NCI-H2107 treated with DMSO at 0.1 percent for 48 hours (cell line): ENCODE measurements around the gene GTPBP6.

Experiments
- DNase-seq: peaks from one replicate; lab custom pipeline; 2025; ENCODE audit not compliant: unreplicated experiment; lab: John Stamatoyannopoulos, UW

Gene GTPBP6, protein sequence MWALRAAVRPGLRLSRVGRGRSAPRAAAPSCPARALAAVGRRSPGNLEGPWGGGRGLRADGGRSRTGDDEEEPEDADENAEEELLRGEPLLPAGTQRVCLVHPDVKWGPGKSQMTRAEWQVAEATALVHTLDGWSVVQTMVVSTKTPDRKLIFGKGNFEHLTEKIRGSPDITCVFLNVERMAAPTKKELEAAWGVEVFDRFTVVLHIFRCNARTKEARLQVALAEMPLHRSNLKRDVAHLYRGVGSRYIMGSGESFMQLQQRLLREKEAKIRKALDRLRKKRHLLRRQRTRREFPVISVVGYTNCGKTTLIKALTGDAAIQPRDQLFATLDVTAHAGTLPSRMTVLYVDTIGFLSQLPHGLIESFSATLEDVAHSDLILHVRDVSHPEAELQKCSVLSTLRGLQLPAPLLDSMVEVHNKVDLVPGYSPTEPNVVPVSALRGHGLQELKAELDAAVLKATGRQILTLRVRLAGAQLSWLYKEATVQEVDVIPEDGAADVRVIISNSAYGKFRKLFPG

DNA sequence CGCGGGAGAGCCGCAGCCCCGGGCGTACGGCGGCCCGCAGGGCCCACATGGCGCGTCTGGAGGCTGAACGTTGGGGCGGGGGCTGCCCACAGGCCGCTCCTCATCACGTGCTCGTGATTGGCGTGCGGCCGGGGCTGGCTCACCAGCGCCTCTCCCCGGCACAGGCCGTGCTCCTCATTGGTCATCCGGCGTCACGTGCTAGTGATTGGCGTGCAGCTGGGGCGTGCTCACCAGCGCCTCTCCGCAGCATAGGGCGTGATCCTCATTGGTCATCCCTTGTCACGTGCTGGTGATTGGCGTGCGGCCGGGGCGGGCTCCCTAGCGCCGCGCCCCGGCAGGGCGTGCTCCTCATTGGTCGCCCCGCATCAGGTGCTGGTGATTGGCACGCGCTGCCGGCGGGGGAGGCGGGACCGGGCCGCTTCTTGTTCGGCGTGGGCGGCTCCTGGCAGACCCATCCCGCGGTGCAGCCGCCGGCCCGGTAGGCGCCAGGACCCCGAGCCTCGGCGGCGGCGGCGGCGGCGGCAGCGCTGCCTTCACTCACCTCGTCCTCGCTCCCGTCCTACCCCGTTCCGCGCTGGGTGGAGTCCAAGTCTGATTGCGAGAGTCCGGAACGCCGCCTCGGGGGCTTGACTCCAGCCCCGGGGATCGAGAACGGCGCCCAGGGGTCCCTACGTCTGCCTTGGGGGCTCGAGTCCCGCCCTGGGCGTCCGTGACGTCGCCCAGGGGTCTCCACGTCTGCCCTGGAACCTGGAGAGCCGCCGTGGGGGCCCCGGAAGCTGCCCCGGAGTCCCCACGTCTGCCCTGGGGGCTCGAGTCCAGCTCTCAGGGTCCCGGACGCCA, at the start of gene GTPBP6:
GTPBP6 (minus strand) TSS at position 58 of the 840 bp plus-strand sequence; CDS start at position 49, 9 bp downstream.
- no peak for DNase-seq

DNA sequence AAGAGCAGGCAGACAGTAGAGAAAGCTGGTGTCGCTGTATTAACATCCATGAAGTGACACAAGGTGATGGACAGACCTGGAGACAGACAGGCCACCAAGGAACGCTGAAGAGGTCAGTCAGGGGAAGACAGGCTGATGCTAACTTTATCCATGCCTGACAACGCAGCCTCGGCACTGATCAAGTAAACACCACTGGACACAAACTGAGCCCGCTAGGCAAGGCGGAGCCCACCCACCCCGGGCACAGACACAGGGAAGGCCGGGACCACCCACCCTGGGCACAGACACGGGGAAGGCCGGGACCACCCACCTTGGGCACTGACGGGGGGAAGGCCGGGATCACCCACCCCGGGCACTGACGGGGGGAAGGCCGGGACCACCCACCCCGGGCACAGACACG, 49.3 kb upstream of the GTPBP6 start:
- no peak for DNase-seq

DNA sequence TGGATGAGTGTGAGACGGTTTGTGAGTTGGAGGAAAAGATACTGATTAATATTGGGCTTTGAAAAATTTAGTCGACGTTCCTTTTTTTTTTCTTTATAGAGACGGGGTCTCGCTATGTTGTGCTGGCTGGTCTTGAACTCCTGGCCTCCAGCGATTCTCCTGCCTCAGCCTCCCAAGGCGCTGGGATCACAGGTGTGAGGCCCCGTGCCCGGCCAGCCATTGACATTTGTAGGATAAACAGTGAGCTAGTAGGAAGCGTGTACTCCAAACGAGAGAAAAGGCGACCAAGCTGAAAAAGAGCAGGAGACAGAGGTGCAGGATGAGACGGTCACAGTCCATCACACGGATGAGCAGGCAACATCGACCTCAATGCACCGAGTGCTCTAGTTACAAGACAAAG, 48.8 kb upstream of the GTPBP6 start:
- no peak for DNase-seq

- DNase-seq = no peak
These were observed 45.2 kb upstream of the GTPBP6 start for GRCh38 chrX:363621-364375.

- no peak for DNase-seq
These were observed 44.5 kb upstream of the GTPBP6 start for GRCh38 chrX:362937-363620.

GRCh38 chrX:362351-362750, 43.8 kb upstream of the GTPBP6 start:
- DNase-seq = no peak

GRCh38 chrX:361231-362145, 42.9 kb upstream of the GTPBP6 start:
- no peak for DNase-seq

DNA sequence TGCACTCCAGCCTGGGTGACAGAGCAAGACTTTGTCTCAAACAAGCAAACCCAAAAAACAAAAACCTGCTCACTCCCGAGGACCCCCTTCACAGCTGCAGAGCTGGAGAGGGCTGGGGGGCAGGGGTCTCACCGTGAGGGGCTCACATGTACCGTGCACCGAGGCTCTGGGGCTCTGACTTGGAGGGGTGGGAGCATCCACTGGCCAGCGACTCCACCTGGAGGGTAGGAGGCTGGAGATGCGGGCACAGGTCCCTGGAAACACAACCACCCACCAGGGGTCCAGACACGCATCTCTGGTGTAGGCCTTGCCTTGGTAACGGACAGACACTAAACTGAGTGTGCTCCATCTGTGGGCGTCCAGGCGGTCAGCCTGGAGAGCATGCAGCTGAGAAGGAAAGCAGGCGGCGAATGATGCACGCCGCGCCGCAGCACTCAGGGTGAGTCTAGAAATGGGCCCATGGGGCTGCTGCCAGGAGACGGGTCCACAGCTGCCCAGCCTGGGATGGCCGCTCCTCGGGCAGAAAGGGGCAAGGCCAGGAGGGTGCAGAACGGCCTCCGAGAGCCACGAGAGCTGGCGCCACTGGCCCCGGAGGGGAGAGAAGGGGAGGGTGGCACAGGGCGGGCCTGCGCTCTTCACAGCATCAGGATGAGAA, 42.0 kb upstream of the GTPBP6 start:
- DNase-seq = no peak

DNA sequence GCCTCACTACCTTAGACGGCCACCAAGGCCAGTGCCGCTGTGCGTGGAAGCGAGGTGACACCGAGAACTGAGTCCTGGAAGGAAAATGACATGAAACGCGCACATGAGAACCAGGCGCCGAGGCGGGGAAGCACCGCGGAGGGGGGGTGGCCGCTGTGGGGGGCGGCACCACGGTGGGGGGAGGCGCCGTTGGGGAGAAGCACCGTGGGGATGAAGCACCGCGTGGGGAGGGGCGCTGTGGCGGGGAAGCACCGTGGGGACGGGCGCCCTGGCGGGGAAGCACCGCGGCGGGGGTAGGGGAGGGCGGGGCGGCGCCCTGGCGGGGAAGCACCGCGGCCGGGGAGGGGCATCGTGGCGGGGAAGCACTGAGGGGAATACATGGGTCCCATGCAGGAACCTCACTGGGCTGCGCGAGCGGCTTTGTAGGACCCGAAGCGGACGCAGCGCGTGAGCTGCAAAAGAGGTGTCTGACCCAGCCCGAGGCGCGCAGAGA, 40.1 kb upstream of the GTPBP6 start:
- DNase-seq = no peak

DNA sequence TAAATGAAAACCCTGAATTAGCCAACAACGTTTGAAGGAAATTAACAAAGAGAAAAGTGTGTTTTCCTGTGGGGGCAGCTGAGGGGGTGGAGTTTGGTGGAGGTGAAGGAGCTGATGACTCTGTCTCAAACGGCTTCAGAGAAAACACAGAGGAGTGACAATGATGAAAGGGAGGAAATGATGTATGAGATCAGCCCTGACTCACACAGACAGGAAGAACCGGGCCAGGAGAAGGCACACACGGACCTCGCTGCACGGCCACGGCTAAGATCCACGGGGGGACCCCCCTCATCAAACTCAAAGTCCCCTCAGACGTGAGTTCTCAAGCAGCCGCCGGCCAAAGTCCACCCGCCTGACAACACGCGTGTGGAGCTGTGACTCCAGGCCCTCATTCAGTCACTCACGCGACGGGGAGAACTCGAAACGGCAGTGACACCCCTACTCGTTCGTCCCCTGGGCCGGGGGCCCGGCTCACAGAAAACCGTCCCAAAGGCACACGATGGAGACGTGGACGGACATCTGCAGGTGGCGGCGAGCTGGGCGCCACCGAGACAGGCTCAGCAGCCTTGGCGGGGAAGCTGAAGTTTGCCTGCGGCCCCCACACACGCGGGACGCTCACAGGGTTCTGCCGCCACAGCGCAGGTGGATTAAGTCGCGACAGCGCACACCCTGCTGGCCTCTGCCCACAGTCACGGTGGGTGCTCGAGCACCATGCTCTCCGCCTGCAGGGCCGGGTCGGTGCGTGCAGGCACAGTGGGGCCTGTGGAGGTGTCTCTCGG, 39.3 kb upstream of the GTPBP6 start:
- DNase-seq = no peak

- DNase-seq = no peak
These were observed 38.6 kb upstream of the GTPBP6 start for GRCh38 chrX:357035-357692.

DNA sequence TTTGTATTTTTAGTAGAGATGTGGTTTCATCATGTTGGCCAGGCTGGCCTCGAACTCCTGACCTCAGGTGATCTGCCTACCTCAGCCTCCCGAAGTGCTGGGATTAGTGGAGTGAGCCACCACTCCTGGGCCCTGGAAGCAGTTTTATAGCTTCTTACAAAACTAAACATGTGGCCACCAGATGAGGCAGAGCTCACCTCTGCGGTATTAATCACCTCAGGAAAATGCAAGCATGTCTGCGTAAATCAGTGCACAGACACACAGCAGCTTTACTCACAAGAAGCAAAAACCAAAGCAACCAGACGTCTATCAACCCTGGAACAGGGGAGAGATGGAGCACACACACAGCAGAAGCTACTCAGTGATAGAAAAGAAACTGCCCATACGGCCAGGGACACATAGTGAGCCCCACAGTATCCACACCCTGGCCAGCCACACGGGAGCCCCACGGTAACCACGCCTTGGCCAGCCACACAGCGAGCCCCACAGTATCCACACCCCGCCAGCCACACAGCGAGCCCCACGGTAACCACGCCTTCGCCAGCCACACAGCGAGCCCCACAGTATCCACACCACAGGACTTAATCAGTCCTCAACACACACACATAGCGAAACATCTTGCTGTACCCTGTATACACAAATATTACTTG, 37.9 kb upstream of the GTPBP6 start:
- no peak for DNase-seq

DNA sequence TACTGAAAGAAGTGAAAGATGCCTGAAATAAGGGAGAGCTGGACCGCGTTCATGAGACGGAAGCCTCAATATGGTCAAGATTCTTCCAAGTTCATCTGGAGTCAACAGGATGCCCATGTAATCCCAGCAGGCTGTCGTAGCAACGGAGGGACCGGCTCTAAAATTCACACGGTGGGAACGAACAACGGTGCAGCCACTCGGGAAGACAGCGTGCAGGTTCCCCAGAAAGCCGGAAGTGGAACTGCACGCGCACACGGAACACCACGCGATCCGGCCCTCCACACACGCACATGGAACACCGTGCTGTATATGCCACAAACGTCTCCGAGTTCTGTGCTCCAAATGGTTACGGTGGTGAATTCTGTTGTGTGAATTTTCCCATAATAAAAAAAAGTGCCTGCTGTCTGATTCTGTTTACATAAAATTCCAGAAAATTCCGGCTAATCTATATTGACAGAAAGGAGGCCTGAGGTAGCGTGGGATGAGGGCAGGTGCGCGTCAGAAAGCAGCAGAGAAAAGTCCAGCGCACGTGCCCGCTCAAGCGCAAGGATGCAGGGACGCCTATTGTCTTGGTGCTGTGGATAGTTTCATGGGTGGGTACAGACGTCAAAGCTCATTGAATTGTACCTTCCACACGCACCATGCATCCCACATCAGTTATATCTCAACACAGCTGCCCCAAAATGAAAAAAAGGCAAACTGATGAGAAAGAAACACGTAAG, 36.9 kb upstream of the GTPBP6 start:
- no peak for DNase-seq

GRCh38 chrX:353566-354535, 35.3 kb upstream of the GTPBP6 start:
- DNase-seq = no peak

- DNase-seq = no peak
These were observed 34.2 kb upstream of the GTPBP6 start for GRCh38 chrX:352582-353314.
